ENCODE data around the gene ADAMTS14.

ADAMTS14 gene

GRCh38 chr10:70801854-70802253 lies 129.5 kb downstream of the ADAMTS14 start:
- H3K4me1 Mint-ChIP-seq (ENCODE audit: low read depth) = no peaks in the 10 kb centered on the region
- H3K27ac Mint-ChIP-seq = no peak overlapping the region
- H3K4me3 Mint-ChIP-seq = no peak overlapping the region
- H3K36me3 Mint-ChIP-seq (ENCODE audit: low read depth) = no peaks in the 10 kb centered on the region
- peaks cover 21% of the 10 kb centered on the region for H3K27me3 Mint-ChIP-seq
- no peaks in the 10 kb centered on the region for H3K9me3 Mint-ChIP-seq

GRCh38 chr10:70803775-70804420 lies 131.6 kb downstream of the ADAMTS14 start:
- Mint-ChIP-seq H3K4me1 (ENCODE audit: low read depth) (no peaks in the 10 kb centered on the region), H3K9me3 (no peaks in the 10 kb centered on the region), H3K27me3 (peaks cover 17% of the 10 kb centered on the region), H3K36me3 (ENCODE audit: low read depth) (no peaks in the 10 kb centered on the region), H3K4me3 (no peak overlapping the region), H3K27ac (no peak overlapping the region)

GRCh38 chr10:70804421-70804808 lies 132.1 kb downstream of the ADAMTS14 start:
- H3K4me1 Mint-ChIP-seq (ENCODE audit: low read depth) = no peaks in the 10 kb centered on the region
- H3K9me3 Mint-ChIP-seq = no peaks in the 10 kb centered on the region
- no peaks in the 10 kb centered on the region for H3K36me3 Mint-ChIP-seq (ENCODE audit: low read depth)
- H3K27ac Mint-ChIP-seq = no peak overlapping the region
- H3K27me3 Mint-ChIP-seq = peaks cover 13% of the 10 kb centered on the region
- H3K4me3 Mint-ChIP-seq = no peak overlapping the region

- H3K27me3 Mint-ChIP-seq = peaks cover 10% of the 10 kb centered on the region
- no peak overlapping the region for H3K4me3 Mint-ChIP-seq
- no peaks in the 10 kb centered on the region for H3K4me1 Mint-ChIP-seq (ENCODE audit: low read depth)
- no peak overlapping the region for H3K27ac Mint-ChIP-seq
- no peaks in the 10 kb centered on the region for H3K9me3 Mint-ChIP-seq
- no peaks in the 10 kb centered on the region for H3K36me3 Mint-ChIP-seq (ENCODE audit: low read depth)
Observed at GRCh38 chr10:70805619-70806215, 133.4 kb downstream of the ADAMTS14 start.

- H3K27me3 Mint-ChIP-seq = peaks cover 10% of the 10 kb centered on the region
- H3K4me3 Mint-ChIP-seq = no peak overlapping the region
- no peaks in the 10 kb centered on the region for H3K4me1 Mint-ChIP-seq (ENCODE audit: low read depth)
- H3K36me3 Mint-ChIP-seq (ENCODE audit: low read depth) = no peaks in the 10 kb centered on the region
- no peaks in the 10 kb centered on the region for H3K9me3 Mint-ChIP-seq
- H3K27ac Mint-ChIP-seq = no peak overlapping the region
Observed at GRCh38 chr10:70806841-70807240, 134.5 kb downstream of the ADAMTS14 start.

- Mint-ChIP-seq H3K9me3 (no peaks in the 10 kb centered on the region), H3K27ac (no peak overlapping the region), H3K4me1 (ENCODE audit: low read depth) (no peaks in the 10 kb centered on the region), H3K4me3 (no peak overlapping the region), H3K36me3 (ENCODE audit: low read depth) (no peaks in the 10 kb centered on the region), H3K27me3 (peaks cover 6% of the 10 kb centered on the region)
Observed at GRCh38 chr10:70807556-70807955, 135.2 kb downstream of the ADAMTS14 start.

GRCh38 chr10:70809011-70809611 lies 136.8 kb downstream of the ADAMTS14 start:
- Mint-ChIP-seq H3K4me3 (no peak overlapping the region), H3K4me1 (ENCODE audit: low read depth) (peaks cover 1% of the 10 kb centered on the region), H3K27me3 (peaks cover 4% of the 10 kb centered on the region), H3K27ac (no peak overlapping the region), H3K36me3 (ENCODE audit: low read depth) (no peaks in the 10 kb centered on the region), H3K9me3 (no peaks in the 10 kb centered on the region)

GRCh38 chr10:70809726-70810125 lies 137.4 kb downstream of the ADAMTS14 start:
- Mint-ChIP-seq H3K36me3 (ENCODE audit: low read depth) (no peaks in the 10 kb centered on the region), H3K27ac (no peak overlapping the region), H3K4me3 (no peak overlapping the region), H3K27me3 (peaks cover 4% of the 10 kb centered on the region), H3K4me1 (ENCODE audit: low read depth) (peaks cover 5% of the 10 kb centered on the region), H3K9me3 (no peaks in the 10 kb centered on the region)

GRCh38 chr10:70810967-70811366 lies 138.7 kb downstream of the ADAMTS14 start:
- Mint-ChIP-seq H3K27me3 (peaks cover 4% of the 10 kb centered on the region), H3K4me1 (ENCODE audit: low read depth) (peaks cover 5% of the 10 kb centered on the region), H3K36me3 (ENCODE audit: low read depth) (no peaks in the 10 kb centered on the region), H3K27ac (no peak overlapping the region), H3K4me3 (no peak overlapping the region), H3K9me3 (no peaks in the 10 kb centered on the region)

GRCh38 chr10:70811881-70812280 lies 139.6 kb downstream of the ADAMTS14 start:
- Mint-ChIP-seq H3K27me3 (peaks cover 3% of the 10 kb centered on the region), H3K36me3 (ENCODE audit: low read depth) (peaks cover 5% of the 10 kb centered on the region), H3K9me3 (no peaks in the 10 kb centered on the region), H3K4me1 (ENCODE audit: low read depth) (peaks cover 10% of the 10 kb centered on the region), H3K4me3 (no peak overlapping the region), H3K27ac (no peak overlapping the region)
